Right hindlimb (tissue), 1 donor: Measurements from ENCODE around the gene SEMA5A.

ENCODE experiments used
- DNase-seq: peaks from one replicate; pipeline ENCODE4 v3.0.0-alpha.2; 2018

Gene SEMA5A

DNA sequence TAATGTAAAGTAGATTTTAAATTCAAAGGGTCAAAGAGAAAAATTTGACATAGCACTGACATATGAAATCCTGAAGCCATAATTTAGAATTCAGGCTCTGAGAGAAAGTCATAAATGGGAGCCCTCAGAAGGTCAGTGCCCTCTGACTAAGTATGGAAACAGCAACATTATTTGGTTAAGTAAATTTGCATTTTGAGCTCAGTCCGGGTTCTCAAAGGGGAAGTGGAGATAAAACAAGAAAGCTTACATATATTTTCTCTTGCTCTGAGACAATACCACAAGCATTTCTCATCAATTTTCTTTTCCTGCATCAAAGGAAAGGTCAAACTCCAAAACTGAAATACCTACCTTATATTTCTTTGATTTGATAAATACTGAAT is 348.0 kb downstream of the SEMA5A start:
- DNase-seq: no peak

DNA sequence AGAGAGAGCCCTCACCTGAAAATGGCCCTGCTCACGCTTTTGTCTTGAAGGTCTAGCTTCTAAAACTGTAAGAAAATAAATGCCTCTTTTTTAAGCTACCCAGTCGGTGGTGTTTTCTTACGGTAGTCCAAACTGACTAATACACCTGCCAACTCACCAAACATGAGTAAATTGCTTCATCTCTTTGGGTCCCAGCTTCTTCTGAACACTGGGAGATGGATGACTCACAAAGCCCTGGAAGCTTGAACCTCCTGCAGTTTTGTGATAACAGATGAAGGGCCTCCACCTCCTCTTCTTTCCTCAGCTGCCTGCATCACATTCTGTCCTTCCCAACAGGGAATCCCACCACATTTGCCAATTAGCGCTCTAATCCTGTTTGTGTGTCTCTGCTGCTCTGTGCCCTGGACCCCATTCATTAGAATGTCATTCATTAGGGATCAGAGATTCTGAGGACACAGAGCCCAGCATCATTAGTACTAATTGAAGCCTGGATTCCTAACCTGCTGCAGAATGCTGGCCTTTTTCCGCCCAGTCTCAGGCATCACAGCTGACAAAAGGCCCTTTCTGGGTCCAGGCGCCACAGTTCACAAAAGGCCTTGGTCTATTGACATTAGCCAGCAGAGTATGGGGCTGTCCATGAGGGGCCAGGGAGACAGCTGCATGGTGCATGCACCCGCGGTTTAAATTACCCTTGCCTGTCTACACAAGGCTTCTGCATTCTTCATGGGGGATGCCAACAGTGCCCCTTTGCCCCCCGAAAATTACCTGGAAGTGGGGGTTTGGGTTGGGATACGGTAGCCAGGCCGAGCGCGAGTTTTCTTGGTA is 349.3 kb downstream of the SEMA5A start:
- DNase-seq: no peak

DNA sequence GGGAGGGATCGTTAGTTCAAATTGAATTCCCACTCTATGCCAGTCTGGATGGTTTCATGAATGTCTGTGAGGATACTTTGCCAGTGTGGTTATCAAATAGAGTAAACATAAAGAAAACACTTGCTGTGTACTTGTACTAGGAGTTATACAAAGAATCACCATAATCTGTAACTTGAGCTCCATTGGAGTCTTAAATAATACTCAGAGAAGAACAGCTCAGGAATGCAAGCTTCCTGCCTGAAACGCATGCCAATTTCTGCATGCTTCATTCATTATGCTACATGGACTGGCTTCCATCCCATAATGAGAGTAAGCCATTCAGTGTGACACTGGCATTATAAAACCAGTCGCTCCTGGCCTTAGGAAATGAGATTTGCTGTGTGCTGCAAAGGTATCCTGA is 351.4 kb downstream of the SEMA5A start:
- DNase-seq: peak; percentile 32

DNA sequence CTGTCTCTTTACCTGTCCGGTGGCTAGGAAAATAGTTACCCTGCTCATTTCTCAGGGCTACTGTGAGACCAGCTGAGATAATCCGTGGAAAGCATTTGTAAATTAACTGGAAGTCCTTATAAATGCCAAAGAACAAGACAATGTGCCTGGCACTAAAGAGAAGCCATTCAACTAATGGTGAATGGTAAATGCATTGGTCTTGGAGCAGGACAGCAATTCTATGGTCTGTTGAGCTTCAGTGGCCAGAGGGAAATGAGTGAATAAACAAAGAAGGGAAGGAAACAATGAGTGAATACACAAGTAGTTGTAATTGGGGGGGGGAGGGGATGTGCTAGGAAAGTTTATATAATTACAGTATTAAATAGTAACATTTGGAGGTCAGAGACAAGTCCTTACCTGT is 353.6 kb downstream of the SEMA5A start:
- no peak for DNase-seq

DNA sequence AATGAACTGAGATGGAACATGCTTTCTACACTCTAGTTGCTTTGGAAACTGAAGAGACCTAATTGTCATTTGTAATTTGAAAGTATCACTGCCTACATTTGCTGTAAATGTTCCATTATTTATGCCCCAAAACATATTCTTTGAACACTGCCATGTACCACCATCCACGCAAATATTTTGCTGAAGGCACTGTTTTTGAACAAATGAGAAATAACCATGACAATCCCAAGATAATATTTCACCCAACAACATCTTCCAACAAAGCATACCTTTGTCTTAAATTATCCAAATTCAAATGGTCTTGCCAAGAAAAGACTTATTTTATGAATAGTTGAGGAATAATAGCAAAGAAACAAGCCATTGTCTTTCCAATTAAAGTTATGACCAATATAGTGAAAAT is 356.2 kb downstream of the SEMA5A start:
- DNase-seq: no peak

DNA sequence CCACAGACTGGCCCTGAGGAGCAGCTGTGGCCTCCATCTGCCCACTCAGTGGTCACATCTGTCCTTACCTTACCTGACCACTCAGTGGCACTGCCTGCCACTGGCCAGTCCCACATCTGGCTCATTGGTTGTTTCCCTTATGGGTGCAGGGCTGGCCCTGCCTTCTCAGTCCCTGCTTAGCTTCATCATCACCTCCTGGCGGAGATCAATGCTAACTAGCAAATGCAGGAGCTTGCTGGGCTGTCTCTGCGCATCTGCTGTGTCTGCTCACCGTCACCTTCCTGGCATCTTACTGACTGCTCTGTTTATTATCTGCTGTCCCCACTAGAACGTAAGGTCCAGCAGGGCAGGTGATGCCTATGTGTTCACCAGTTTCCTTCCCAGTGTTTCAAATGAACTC is 356.9 kb downstream of the SEMA5A start:
- DNase-seq: no peak

DNA sequence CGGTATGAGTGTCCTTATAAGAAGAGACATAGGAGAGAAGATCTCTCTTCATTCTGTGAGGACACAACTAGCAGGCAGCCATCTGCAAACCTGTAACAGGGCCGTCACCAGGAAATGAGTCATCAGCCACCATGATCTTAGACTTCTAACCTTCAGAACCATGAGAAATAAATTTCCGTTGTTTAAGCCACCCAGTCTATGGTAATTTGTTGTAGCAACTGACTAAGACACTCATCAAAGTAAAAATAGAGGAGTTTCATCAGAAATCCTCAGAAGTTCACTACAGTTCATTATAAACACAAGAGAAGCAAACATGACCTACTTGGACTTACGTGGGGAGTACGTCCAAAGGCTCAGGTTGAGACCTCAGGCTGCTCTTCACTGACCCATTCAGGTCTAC is 357.7 kb downstream of the SEMA5A start:
- DNase-seq: no peak

DNA sequence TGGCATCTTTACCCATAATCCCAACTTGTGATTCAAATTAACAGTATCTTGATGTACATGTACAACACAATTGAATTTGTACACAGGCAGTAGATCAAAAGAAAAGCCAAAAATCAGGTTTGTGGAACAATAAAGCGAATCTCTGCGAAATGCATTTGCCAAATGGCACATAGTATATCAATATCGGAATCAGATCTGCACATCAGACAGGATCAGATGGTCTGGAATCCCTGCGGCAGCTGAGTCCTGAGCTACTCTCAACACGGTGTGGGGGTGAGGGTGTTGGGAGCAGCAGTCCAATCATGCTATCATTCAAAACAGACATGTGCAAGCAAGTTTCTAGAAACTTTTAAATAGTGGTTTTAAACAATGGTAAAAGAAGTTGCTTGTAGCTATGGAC is 358.3 kb downstream of the SEMA5A start:
- DNase-seq: no peak

DNA sequence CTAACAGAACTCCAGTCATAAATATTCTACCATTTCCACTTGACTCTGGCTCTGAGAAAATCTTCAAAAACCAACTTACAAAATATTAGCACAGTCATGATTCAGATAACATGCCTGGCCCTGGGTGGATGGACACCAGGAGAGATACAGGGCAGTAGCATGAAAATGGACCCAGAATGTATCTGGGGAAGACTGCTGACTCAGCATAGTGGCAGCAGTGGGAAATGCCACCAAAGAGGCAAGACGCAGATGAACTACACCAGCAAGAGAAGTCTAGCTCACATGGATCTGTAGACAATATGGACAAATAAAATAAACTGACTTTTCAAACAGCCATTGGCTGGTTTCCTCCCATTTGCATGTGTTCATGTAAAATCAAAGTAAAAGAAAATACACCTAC is 359.8 kb downstream of the SEMA5A start:
- no peak for DNase-seq

DNA sequence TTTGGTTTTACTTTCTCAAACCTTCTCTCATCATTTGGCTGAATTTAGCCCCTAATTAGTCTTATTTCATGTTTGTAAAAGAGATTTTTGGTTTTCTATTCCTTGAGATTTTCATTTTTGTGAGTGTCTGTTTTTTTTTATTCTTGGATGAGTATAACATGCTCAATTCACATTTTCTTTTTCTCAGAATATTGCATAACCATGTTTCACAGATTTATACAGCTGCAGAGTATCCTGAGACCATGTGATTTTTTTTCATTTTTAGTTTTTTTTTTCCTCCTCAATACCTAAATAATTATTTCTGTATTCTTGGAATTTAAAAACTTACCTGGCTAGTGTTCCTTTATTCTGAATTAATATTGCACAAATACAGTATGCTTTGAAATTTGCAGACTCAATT is 361.9 kb downstream of the SEMA5A start:
- DNase-seq: no peak

DNA sequence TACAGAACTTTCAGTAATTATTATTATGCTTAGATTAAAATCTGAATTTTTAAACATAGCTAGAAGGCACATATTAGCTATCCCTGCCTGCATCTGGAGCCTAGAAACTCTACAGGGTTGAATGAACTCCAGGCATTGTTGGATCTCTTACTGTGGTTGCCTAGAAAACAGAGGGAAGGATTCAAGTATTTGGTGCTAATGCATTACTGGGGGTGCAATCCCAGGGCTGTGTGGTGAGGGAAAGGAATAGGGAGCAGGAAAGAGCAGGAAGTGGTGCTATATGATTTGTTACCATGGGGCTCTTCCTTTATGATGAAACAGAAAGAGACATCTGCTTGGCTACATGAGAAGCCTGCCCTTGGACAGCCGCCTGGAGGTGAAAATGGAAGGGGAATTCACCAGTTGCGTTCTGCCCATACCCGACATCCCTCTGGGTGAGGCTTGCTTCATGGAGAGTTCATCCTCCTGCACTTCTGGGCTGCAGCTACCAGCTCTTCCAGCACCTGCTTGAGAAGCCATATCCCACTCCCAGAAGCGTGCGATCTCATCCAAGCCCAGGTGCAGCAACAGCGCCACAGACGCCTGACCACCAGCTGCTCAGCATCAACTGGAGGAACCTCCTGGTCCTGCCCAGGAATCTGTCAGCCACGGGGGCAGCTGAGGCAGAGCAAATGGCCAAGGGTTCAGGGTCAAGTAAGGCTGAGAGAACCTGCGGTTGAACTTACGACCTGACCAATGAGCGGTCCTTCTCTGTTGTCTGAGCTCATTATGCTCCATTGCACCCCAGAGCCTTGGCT is 362.8 kb downstream of the SEMA5A start:
- peak; percentile 32 for DNase-seq

DNA sequence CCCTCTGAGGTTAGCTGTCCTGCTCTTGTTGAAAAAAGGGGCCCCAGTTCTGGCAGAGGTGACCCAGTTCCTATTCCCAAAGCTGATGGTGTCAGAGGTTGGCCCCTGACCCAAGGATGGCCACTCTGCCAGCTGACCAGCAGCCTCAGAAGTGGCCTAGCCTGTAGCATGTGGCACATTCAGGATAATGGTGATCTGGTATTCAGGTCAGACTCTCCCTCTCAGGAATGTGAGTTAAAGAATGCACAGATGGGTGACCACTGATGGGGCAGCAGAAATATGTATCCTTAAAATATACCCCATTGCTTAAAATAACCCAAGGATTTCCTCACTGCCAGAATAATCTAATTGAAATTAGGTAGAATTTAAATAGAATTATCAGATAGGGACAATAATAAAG is 369.2 kb downstream of the SEMA5A start:
- no peak for DNase-seq

DNA sequence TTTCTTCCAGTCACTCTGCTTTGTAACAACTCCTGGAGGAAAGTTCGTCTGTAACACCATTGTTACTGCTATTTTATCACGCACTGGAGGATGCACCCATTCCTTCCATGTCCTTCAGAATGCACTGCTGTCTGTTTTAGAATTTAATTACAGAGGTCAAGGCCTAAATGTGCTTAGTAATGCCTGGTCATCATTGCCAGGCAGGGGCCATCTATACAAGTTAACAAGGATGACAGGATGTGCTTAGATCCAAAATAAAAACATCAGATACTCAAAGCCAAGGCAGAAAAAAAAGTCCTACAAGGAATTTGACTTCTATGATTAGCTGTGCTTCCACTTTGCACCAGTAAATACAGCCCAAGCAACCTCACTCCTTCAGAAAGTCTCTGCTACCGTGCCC is 371.4 kb downstream of the SEMA5A start:
- no peak for DNase-seq

DNA sequence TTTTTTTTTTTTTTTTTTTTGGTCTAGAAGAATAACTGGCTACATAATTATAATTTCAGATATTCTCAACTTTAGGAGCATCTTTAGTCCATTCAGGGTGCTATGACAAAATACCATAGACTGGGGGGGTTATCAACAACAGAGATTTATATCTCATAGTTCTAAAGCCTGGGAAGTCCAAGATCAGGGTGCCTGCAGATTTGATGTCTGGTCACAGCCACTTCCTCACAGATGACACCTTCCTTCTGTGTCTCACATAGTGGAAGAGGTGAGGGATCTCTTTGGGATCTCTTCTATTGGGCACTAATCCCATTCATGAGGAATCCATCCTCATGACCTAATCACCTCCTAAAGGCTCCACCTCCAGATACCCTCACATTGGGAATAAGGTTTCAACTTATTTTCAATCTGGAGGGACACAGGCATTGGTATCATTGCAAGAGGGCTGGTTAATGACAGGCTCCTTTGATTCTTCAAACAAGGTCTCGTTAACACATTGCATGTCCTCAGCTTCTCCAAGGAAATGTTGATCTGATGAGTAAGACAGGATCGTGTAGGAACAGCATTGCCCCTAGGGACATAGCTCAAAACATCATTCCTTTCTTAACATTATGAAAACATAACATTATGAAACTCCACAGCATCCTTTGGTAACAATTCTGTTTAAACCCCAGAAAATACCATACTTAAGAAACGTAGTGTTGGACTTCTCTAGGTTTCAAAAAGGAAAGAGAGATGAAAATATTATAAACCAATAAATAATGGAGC is 372.4 kb downstream of the SEMA5A start:
- DNase-seq: no peak

DNA sequence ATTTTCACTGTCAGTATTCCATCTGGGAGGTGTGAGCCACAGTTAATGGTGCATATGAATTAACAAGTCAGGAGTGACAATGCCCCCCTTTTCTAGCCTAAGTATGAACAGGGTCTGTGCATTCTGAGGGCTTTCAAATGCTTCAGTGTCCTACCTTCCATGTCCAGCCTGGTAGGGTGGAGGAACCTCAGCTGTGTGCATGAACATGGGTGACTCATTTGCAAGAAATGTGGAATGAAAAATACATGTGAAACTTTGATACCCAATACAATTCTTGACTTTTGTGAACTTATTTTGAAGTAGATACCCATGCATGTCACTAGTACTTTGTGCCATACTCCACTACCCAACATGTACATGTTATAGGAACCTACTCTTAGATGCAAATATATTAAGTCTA is 375.8 kb downstream of the SEMA5A start:
- no peak for DNase-seq

DNA sequence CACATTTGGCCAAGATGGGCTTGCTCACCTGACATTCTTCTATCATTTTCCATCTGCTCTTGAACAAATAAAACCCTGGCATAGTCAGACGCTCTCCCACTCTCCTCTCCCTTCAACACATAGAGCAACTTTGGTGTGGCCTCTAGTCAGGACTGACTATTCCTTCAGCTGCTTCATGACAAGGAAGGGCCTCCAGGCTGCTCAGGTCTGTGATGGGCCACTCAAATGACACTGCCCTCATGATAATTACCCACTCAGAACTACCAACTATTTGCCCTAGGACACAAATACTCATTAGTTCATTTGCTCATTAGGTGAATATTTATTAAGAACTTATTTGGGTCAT is 376.3 kb downstream of the SEMA5A start:
- no peak for DNase-seq

DNA sequence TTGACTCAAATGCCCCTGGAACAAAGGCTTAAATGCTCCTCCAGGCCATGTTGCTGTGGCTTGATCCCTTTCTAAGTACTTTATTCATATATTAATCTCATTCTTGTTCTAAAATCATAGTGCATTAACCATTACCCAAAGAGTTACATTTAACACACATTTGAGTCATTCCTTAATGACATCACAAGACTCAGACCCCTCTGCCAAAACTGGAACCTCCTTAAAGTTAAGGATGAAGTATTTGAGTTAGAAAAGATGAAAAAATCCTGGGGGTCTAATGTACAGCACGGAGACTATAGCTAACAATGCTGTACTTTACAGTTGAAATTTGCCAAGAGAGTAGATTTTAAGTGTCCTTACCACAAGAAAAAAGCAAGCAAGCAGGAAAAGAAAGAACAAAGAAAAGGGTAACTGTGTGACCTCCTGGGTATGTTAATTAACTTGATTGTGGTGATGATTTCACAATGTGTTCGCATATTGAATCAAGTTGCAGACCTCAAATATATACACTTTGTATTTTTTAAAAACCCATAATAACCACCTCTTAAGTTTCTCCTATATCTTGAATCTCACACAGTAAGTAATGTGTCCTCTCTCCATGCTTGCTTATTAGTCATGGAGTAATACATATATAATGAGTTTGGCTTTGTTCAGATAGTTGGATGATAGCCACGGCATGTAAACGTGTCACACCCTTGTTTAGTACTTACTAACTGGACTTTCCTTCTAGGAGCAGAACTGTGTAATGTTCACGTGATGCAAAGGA is 376.9 kb downstream of the SEMA5A start:
- no peak for DNase-seq

DNA sequence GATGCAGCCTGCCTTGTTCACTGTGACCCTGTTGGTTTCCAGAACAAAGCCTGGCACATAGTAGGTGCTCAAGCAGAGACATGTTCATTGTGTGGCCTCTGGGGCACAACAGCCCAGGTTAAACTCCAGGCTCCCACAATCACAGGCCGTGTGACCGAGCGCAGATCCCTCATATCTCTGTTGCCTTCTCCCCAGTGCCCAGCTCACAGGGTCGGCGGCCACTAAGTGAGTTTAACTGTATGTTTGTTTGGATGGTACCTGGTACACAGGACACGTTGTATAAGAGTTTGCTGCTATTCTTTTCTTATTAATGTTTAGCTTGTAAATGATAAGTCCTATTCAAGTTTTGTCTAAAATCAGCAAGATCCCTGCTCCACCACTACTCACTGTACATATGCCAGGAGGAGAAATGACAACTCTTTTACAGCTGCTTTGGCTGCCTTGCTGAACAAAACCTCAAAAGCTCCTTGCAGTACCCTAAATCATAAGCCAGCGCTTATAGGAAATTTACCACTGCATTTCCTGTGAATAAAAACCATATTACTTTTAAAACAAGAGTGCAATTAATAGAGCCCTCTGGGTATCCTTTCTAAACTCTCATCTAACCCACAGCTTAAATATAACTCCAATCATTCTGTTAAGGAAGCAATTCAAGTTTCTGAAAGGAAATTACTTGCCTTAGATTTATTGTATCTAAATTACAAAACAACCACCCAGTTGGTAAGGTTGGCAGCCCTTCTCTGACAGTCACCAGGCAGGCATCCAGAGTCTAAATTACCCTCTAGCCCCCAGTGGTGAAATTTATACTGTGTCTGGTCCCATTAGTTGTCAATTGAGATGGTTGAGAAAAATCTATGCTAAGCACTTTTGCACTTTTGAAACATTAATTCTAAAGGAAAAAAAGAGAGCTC is 379.4 kb downstream of the SEMA5A start:
- DNase-seq: no peak

DNA sequence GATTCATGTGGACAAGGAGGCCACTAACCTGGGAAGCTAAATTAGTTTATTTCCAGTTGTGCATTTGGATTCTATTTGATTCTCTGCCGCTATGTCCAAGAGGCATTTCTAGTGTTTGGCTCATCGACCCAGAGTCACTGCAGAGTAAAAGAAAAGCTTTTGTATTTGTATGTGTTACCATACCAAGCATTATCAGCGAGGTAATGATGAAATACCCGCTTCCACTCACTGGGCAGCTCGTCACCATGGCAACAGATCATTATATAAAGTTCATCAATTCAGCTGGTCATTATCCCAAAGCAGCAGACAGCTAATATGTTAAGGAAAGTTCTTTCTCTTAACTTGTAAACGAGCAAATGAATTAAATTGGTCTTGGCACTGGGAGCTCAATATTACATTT is 380.3 kb downstream of the SEMA5A start:
- no peak for DNase-seq

DNA sequence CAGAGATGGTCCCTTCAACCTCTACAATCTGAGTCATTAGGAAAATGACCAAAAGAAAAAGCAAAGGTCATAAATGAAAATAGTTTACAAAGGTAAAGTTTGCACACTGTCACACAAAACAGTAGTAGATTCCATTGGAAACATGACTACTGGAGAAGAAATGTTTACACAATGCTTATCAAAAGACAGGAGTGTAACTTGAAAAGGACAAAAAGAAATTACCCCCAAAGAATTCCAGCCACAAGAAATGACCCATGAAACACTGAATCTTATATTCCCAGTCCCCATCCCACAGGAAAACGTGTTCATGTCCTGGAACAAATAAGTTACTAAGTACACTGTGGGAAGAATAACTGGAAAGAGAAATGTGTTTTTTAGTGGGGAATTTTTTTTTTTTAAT is 385.1 kb downstream of the SEMA5A start:
- no peak for DNase-seq

DNA sequence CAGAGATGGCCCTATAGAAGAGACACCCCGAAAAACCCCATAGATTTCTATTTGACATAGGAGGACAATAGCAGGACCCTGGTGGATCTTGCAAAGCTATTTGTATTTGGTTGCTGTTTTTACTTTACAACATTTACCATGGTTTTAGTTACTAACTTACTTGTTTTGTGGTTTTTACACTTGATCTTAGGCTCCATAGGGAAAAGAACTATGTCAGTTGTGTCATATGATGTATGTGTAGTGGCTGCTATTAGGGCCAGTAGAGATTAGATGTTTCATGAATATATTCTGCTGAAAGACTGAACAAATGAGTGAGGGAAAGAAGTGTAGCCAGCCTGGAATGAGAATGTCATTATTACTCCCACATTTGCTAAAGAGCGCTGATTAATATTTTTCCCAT is 388.1 kb downstream of the SEMA5A start:
- DNase-seq: no peak

DNA sequence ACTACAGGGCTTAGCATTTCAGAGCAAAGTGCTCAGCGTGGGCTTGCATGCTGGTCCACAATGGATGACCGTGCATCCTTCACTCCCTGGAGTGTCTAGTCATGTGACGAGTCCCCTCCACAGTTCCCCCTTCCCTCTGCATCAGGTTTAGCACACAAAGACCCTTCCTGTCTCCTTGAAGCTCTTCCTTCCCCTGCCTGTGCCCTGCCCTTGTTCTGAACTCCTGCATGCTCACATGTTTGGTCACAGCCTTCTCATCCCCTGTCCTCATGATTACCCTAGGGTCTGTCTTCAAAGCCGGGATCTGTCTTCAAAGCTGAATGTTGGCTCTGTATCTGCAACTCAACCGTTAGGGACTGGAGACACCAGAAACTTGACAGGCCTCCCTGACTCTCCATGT is 388.9 kb downstream of the SEMA5A start:
- DNase-seq: no peak
